NOMO-1 treated with DMSO at 0.1 percent for 48 hours (cell line): Measurements from ENCODE around the gene UBAC2.

ENCODE experiments used
- DNase-seq: peaks from one replicate; lab custom pipeline; 2025; ENCODE audit not compliant: unreplicated experiment; lab: John Stamatoyannopoulos, UW

Gene UBAC2

GRCh38 chr13:99353246-99353600 is 152.6 kb downstream of the UBAC2 start:
- no peak for DNase-seq

DNA sequence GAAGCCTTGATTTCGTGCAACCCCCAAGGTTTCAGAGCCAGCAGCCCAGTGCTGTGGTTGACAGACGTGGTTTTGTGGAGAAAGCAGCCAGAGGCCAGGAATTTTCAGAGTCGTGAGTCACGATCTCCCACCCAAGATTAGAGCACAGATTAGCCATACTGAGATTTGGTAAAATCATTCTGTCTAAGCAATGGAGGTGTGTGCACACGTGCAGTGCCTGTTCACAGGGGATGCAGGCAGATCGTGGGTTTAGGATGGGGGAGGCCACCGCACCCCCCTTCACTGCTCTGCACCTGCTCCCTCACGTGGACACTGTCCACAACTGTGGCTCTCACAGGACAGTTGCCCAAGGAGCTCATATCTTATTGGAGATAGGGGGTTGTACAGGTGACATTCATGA is 153.2 kb downstream of the UBAC2 start:
- DNase-seq = no peak

DNA sequence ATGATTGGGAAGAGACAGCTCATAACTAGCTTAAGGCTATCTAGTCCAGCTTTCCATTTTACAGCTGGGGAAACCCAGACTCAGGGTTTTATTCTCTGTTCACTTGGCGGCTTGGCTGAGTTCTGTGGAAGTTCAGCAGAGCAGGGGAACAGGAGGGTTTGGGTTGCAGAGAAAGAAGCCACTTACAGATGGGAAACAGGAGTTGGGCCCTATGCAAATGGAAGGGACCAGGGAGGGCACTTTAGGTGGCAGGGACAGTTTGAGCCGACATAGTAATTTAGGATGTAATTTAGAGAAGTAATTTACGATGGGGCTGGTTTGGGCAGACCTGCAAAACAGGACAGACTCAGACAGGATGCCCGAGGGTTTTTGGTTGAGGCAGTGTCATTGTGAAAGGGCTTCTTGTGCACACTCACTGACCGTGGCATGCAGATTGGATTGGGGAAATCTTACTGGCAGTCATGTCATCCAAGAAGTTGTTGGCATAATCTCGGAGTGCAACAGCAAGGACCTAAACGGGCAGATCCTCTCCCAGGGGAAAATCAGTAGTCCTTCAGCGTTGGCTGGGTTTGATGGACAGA is 153.8 kb downstream of the UBAC2 start:
- peak; percentile 86 for DNase-seq

DNA sequence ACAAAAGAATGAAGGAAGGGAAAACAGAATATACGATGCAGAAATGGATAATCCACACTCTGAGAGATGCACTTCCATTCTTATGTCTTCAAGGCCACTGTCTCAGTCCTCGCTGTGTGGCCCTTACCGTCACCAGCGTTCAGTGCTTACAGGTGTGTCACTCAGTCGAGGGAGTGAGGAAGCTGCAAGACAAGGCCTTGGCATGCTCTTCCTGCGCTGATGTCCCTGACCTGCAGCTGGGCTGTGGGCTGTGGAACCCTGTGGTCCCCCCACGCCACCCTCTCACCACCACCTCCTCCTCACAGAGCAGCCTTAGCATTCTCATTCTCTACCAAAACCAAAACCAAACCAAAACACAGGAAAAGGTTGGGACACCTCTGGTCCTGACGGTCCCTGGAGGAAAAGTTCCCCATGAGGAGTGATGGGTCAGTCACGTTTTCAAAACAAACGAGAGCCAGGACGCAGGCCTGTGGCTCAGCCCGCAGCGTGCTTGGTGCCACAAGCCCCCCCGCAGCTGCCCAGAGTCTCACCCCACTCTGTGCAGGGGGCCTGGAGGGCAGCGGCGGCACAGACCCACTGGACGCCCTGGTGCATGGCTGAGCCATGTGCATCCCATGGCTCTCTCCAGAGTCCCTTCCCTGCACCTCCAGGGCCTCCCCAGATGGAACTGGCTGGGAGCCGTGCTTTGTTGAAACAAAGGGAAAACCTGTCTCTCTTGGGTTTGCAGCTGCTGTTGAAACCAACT is 154.8 kb downstream of the UBAC2 start:
- DNase-seq = no peak

- DNase-seq = no peak
Observed at GRCh38 chr13:99356012-99356261, 155.3 kb downstream of the UBAC2 start.

- DNase-seq = peak; percentile 93
Observed at GRCh38 chr13:99356262-99357091, 155.8 kb downstream of the UBAC2 start.

GRCh38 chr13:99357131-99357596 is 156.5 kb downstream of the UBAC2 start:
- no peak for DNase-seq

GRCh38 chr13:99357941-99358340 is 157.3 kb downstream of the UBAC2 start:
- DNase-seq = no peak

- no peak for DNase-seq
Observed at GRCh38 chr13:99359528-99359927, 158.9 kb downstream of the UBAC2 start.

DNA sequence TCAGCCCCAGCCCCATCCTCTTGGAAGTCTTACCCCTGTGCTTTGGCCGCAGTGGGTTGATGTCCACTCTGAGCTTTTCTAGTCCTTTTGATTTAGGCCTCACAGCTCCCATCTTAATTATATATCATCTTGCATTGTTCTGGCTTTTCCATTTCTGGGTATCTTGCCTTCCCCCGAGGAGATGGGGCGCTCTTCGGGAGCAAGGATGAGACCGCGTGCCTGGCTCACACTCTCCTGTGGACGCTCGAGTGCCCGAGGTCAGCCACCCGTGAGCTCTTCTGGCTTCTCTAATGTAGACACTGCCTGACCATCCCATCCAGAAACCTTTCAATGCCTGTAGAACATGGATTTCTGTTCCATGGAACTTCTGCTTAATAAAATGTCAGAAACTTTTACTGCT is 160.0 kb downstream of the UBAC2 start:
- no peak for DNase-seq

- DNase-seq = no peak
Observed at GRCh38 chr13:99361197-99361596, 160.5 kb downstream of the UBAC2 start.

DNA sequence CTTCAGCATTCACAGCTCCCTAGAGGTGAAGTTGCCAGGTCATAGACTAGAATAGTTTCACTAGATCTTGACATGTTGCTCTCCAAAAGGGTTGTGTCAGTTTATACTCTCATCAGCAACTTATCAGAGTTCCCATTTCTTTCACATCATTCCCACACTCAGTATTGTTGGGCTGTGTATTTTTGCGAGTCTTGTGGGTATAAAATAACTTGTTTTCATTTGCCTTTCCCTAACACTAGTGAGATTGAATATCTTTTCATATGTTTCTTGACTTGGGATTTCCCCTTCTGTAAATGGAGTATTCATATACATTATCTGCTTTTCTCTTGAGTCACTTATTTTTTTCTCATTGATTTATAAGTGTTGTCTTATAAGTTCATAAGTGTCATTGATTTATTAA is 161.7 kb downstream of the UBAC2 start:
- DNase-seq = no peak

- no peak for DNase-seq
Observed at GRCh38 chr13:99363391-99363790, 162.7 kb downstream of the UBAC2 start.

DNA sequence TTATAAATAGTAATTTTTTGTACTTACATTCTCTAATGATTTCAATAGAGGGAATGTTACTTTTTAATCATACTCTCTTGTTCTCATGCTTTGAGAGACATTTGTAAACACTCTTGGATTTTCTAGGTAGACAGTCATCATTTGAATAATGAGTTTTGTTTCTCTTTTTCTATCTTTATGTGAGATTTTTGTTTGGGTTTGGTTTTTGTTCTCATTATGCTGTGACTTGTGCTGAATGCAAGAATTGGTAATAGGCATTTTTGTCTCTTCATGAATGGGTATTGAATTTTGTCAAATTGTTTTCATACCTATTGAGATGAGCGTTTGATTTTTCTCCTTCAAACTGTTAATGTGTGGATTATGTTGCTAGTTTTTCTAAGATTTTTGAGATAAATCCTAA is 163.3 kb downstream of the UBAC2 start:
- DNase-seq = no peak

DNA sequence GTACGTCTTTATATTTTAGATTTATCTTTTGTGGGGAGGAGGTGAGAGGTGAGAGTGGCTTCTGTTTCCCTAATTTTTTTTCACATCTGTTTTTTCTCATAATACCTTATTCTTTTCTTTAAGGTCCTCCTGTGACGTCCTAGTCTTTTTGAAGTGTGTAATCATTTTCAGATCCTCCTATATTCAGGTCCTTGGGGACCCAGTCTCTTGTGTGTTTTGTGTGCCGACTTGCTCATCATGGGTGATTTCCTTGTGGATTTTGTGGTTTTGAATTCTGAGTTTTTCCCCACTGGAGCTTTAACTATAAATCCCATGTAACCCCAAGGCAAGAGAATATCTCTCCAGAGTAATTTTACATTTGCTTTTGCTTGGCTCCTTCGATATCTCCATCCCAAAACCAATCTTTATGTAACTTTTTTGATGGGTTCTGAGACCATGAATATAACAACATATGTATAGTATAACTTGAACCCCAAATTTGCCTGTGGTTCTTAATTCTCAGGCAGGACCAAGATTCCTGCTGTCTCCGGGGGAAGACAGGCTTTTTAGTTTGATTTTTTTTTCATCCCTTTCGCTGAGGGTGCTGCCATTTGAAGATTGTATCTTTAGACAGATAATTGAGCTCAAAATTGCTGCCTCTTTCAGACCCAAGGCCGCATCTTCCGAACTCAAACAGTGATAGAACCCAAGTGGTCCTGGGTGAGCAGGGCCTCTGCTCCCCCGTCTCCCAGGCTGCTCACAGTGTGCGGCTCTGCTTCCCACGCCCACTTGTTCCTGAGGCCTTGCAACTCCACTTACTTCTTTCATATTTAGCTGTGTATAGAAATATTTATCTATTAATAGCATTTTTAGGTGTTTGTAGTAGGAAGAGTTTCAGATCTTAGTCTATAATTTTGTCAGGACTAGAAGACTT is 165.7 kb downstream of the UBAC2 start:
- DNase-seq = no peak

- DNase-seq = no peak
Observed at GRCh38 chr13:99367106-99367616, 166.5 kb downstream of the UBAC2 start.

DNA sequence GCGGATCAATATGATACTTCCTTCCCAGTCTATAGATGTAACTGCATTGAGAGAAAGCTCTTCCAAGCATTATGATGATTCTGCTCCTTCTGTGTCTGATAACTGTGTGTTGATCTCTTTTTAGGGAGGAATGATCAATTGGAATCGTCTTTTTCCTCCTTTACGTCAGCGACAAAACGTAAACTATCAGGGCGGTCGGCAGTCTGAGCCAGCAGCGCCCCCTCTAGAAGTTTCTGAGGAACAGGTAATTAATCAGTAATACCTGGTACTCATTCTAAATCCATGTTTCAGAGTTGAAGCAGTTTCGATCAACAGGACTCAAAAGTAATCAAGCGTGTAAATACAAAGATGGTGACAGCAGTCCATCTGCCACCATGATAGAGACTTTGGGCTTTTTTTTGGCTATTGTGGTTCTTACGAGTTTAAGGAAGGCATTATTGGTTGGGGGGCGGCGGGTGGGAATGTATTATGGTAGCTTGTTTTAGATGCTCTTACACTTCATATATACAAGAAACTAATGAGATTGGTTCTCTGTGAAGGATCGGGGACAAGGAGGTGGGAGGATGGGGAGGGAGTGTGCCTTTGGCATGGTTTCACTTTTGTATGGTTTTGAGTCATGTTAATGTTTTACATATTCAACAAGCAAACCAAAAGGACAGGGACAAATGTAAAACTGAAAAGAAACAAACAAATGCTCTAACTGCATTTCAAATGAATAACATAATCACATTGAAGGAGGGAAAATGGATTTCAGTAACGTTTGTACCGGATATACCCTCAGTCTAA is 167.2 kb downstream of the UBAC2 start:
- DNase-seq = no peak

DNA sequence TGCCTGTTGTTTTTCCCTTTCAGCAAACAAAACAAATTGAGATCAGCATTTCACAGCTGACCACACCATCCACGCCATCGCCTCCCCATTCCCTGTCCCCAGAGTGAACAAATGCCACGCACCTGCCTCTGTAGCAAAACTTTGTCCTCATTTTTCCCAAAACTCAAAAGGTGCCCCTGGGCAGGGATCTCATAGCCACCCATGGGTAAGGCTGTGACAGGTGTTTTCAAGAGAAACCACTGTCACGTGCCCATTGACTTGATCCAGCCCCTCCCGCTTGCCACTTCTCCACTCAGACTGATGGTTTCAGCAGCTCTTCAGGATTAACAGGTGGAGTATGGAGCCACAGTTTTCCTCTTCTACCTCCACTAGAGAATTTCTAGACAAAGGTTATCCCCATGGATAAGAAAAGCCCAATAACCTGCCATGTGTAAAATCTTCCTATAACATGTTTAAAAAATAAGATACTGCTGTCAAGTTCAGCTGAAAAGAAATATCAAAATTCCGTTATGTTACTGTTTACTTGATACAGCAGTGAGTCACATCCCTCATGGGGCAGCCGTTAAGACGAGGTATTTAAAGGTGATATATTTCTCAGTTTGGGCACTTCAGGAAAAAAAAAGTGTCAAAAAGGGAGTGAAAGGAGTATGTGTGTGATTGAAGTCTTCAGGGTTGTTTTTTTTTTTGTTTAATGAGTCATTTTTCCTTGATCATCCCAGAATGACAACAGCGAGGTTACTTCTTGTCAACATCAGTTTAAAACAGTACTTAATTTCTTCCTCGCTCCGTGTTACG is 170.0 kb downstream of the UBAC2 start:
- no peak for DNase-seq

- no peak for DNase-seq
Observed at GRCh38 chr13:99371956-99372355, 171.3 kb downstream of the UBAC2 start.
